Measurements from ENCODE around the gene SLC44A4. TPM values are rescaled to one million over a fixed set of nuclear protein-coding genes. Genes with fewer than 3 reads are reported as not detected.
"Not testable (repeated sequence)": the region's sequence is repeated elsewhere in the genome, so short reads cannot be mapped to it uniquely, and the experiment has no call there.

SLC44A4 gene
- total and polyA plus RNA-seq, 9 of the 15 experiments (the other 6 are each of a cell fraction or from before 2014, with no cell fraction given) = 7.9 to 18.6 (median 11.2) TPM

- BruUV-seq (replicated peaks); FAIRE-seq; DNase-seq (ENCODE audit: extremely low read depth in 1 of 4, low spot score in 3 of 4); H2AFZ ChIP-seq (ENCODE audit: low read depth, low read length); ATAC-seq; CTCF ChIA-PET (ENCODE audit: low intra/inter-chr PET ratio); H4K20me1 ChIP-seq (replicated peaks; ENCODE audit: control insufficient read depth, insufficient read depth, low read length); H3K36me3 ChIP-seq (ENCODE audit: control insufficient read depth, insufficient read depth, low read length); in situ Hi-C loops (cut with MboI); H3K4me3 ChIP-seq; H3K9me1 ChIP-seq (ENCODE audit: control insufficient read depth, insufficient read depth, low read length); H3K27me3 ChIP-seq (ENCODE audit: control insufficient read depth in 2 of 2, insufficient read depth in 2 of 2, low read length in 2 of 2); H3K4me2 ChIP-seq (ENCODE audit: insufficient read depth, low read length); H3K9me3 ChIP-seq (replicated peaks; ENCODE audit: control insufficient read depth, insufficient read depth, low read depth, low read length): not testable (repeated sequence)
- intact Hi-C loops (cut with micrococcal nuclease) = loop anchor here (10.0 kb wide), 1 partner anchor 351 kb away; the partner anchor contains the start of genes AGPAT1 and RNF5
- H3K9ac ChIP-seq (ENCODE audit: insufficient read depth in 1 of 2, low read depth in 2 of 2, low read length in 2 of 2) = peak overlapping the region in 1 of 2 experiments; percentile 97; a peak in 1 of 4 replicates
- peak overlapping the region; percentile 99; the same call in 1 of the 3 replicates for H3K27ac ChIP-seq (ENCODE audit: extremely low read depth, low read depth, low read length)
- POLR2A ChIA-PET = interaction anchor here (0.9 to 6.4 kb wide), 9 partner anchors 10 to 163 kb away, joined by 4 to 93 read pairs (median 9); partner anchors contain the start of genes C6orf47, CSNK2B, GPANK1 and HSPA1A
- H3K79me2 ChIP-seq (ENCODE audit: control insufficient read depth, insufficient read depth, low read length) = peaks cover 55% of the 10 kb centered on the region
- 84% methylated on average over 9 of the region's 9 CpGs for WGBS (ENCODE audit: insufficient coverage, low coverage, missing lambda C conversion rate)
- peaks cover 50 to 53% of the 10 kb centered on the region in 2 experiments for H3K4me1 ChIP-seq (replicated peaks in 1 of 2; ENCODE audit: control insufficient read depth in 2 of 2, insufficient read depth in 2 of 2, low read length in 2 of 2)
- TF ChIP-seq HBP1 (CRISPR knock-in tag; IDR thresholded peaks at IDR 0.05) = 0 out of 2 replicates have a peak, but pooled peaks have one; percentile 52
- peak; percentile 10; the same call in 1 of the 2 replicates for TF ChIP-seq CXXC5 (CRISPR knock-in tag; IDR thresholded peaks at IDR 0.05)
- 0 out of 2 replicates have a peak, but pooled peaks have one; percentile 12 for TF ChIP-seq TFE3 (CRISPR knock-in tag; IDR thresholded peaks at IDR 0.05)
- TF ChIP-seq HSF4 (CRISPR knock-in tag; IDR thresholded peaks at IDR 0.05; ENCODE audit: borderline replicate concordance) = 0 out of 2 replicates have a peak, but pooled peaks have one; percentile 14
- TF ChIP-seq DMBX1 (CRISPR knock-in tag; IDR thresholded peaks at IDR 0.05; ENCODE audit: borderline replicate concordance) = peak; percentile 59; the same call in 1 of the 2 replicates
- 0 out of 4 replicates have a peak, but pooled peaks of 1 of the 2 experiments have one; percentile 17 for TF ChIP-seq MAZ (CRISPR knock-in tag; conservative IDR thresholded peaks at IDR 0.05 in 1 of 2, IDR thresholded peaks at IDR 0.05 in 1 of 2)
- peak; percentile 74; the same call in 1 of the 2 replicates for TF ChIP-seq ZNF583 (CRISPR knock-in tag; IDR thresholded peaks at IDR 0.05)
- TF ChIP-seq ZNF277 (CRISPR knock-in tag; IDR thresholded peaks at IDR 0.05; ENCODE audit: borderline replicate concordance) = 0 out of 2 replicates have a peak, but pooled peaks have one; percentile 58
- TF ChIP-seq RAD21 (CRISPR knock-in tag; conservative IDR thresholded peaks at IDR 0.05 in 1 of 2, IDR thresholded peaks at IDR 0.05 in 1 of 2) = peak in 1 of 2 experiments; percentile 26; a peak in 1 of 4 replicates
- TF ChIP-seq THRB (CRISPR knock-in tag; conservative IDR thresholded peaks at IDR 0.05) = 0 out of 2 replicates have a peak, but pooled peaks have one; percentile 28
- 0 out of 4 replicates have a peak, but pooled peaks of 1 of the 2 experiments have one; percentile 18 for TF ChIP-seq FOXA3 (CRISPR knock-in tag; conservative IDR thresholded peaks at IDR 0.05 in 1 of 2, IDR thresholded peaks at IDR 0.05 in 1 of 2)
- 0 out of 2 replicates have a peak, but pooled peaks have one; percentile 56 for TF ChIP-seq ELF4 (CRISPR knock-in tag; IDR thresholded peaks at IDR 0.05)
- TF ChIP-seq HDAC1 (IDR thresholded peaks at IDR 0.05) = peak in 1 of 2 experiments; percentile 12; a peak in 1 of 4 replicates
Measured at GRCh38 chr6:31823592-31824196, 55.1 kb downstream of the SLC44A4 start.
